Astrocyte (in vitro differentiated cells and primary cell): ENCODE results near the gene FAM151A. TPM values are rescaled to one million over a fixed set of nuclear protein-coding genes. Genes with fewer than 3 reads are reported as not detected.

Source experiments
- DNase-seq: peaks from one replicate; pipeline ENCODE4 v3.0.0-alpha.2; 2010; ENCODE audit warnings: low read depth
- FAIRE-seq: peaks from 2 replicates; lab custom pipeline; 2011; peaks lifted over from hg19 to GRCh38; lab: Jason Lieb, UNC
- H2AFZ ChIP-seq: 2 replicates; pipeline ENCODE4 v1.6.0; 2012; ENCODE audit warnings: low read depth, low read length, inconsistent platforms
- H3K27ac ChIP-seq: 2 replicates; pipeline ENCODE4 v1.5.1; 2011; ENCODE audit warnings: low read depth, low read length, inconsistent platforms
- H3K27me3 ChIP-seq: 2 replicates; pipeline ENCODE4 v1.6.0; 2011; ENCODE audit warnings: low read length, inconsistent platforms; ENCODE audit not compliant: insufficient read depth
- H3K36me3 ChIP-seq: 2 replicates; pipeline ENCODE4 v1.5.1; 2011; ENCODE audit warnings: low read length, inconsistent platforms; ENCODE audit not compliant: insufficient read depth
- H3K4me1 ChIP-seq: 2 replicates; pipeline ENCODE4 v1.5.1; 2011; ENCODE audit warnings: low read length, inconsistent platforms; ENCODE audit not compliant: insufficient read depth
- H3K4me2 ChIP-seq: 2 replicates; pipeline ENCODE4 v1.6.0; 2012; ENCODE audit warnings: low read length, inconsistent platforms
- H3K4me3 ChIP-seq: 2 replicates; pipeline ENCODE4 v1.5.1; 2011; ENCODE audit warnings: low read depth, mild to moderate bottlenecking, low read length, inconsistent platforms; ENCODE audit not compliant: insufficient read depth
- H3K79me2 ChIP-seq: 2 replicates; pipeline ENCODE4 v1.6.0; 2012; ENCODE audit warnings: mild to moderate bottlenecking, low read length, inconsistent platforms; ENCODE audit not compliant: insufficient read depth
- H3K9ac ChIP-seq: 2 replicates; pipeline ENCODE4 v1.6.0; 2012; ENCODE audit warnings: mild to moderate bottlenecking, low read length, inconsistent platforms
- H3K9me3 ChIP-seq: 2 replicates; pipeline ENCODE4 v1.5.1; 2012; ENCODE audit warnings: low read depth, mild to moderate bottlenecking, low read length, inconsistent platforms; ENCODE audit not compliant: insufficient read depth
- H4K20me1 ChIP-seq: 2 replicates; pipeline ENCODE4 v1.6.0; 2012; ENCODE audit warnings: low read length, inconsistent platforms; ENCODE audit not compliant: insufficient read depth
- H3K27ac Mint-ChIP-seq: one replicate; pipeline ENCODE4 v1.8.0; 2021; ENCODE audit warnings: mild to moderate bottlenecking, mixed read lengths; ENCODE audit not compliant: unreplicated experiment
- H3K27me3 Mint-ChIP-seq: one replicate; pipeline ENCODE4 v1.8.0; 2021; ENCODE audit warnings: low read depth, mixed read lengths; ENCODE audit not compliant: unreplicated experiment
- H3K36me3 Mint-ChIP-seq: one replicate; pipeline ENCODE4 v1.8.0; 2021; ENCODE audit warnings: low read depth, mixed read lengths; ENCODE audit not compliant: unreplicated experiment
- H3K4me1 Mint-ChIP-seq: one replicate; pipeline ENCODE4 v1.8.0; 2021; ENCODE audit warnings: low read depth, mixed read lengths; ENCODE audit not compliant: unreplicated experiment
- H3K4me3 Mint-ChIP-seq: one replicate; pipeline ENCODE4 v1.8.0; 2021; ENCODE audit warnings: mild to moderate bottlenecking, moderate library complexity, mixed read lengths; ENCODE audit not compliant: unreplicated experiment
- H3K9me3 Mint-ChIP-seq: one replicate; pipeline ENCODE4 v1.8.0; 2021; ENCODE audit warnings: mild to moderate bottlenecking, mixed read lengths; ENCODE audit not compliant: unreplicated experiment
- EZH2 ChIP-seq: IDR thresholded peaks from 2 replicates; pipeline ENCODE4 v1.6.1; 2012; ENCODE audit warnings: mild to moderate bottlenecking, low read length, inconsistent platforms; ENCODE audit not compliant: insufficient read depth
- total RNA-seq: library from RNA; stranded (reverse); gene quantifications from 2 replicates; pipeline ENCODE4 v1.2.1, GENCODE V29; 2021
- TF ChIP-seq, protein P1 (sequence below): IDR thresholded peaks from 2 replicates; pipeline ENCODE4 v1.5.1; 2011; ENCODE audit warnings: low read depth, mild to moderate bottlenecking, inconsistent platforms, low read length, moderate library complexity; ENCODE audit not compliant: insufficient read depth

Gene FAM151A
- total RNA-seq, 1 donor from 2014 or later = not detected

DNA sequence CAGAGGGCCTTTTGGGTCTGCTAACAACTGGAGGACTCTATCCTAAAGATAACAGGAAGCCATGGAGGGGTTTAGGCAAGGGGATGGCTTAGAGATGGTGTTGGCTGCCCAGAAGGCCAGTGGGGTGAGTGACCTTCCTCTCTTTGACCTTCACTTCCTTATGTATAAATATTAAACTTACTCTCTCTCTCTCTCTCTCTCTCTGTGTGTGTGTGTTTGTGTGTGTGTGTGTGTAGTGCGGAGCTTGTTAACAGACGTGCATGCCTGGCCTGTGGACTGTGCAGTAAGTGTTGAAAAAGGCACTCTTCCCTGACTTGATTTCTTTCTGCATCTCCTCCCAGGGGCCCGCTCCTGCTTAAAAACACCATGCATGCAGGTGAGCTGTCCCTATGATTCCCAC is 28.3 kb upstream of the FAM151A start:
- no peaks in the 10 kb centered on the region for H3K9me3 ChIP-seq

DNA sequence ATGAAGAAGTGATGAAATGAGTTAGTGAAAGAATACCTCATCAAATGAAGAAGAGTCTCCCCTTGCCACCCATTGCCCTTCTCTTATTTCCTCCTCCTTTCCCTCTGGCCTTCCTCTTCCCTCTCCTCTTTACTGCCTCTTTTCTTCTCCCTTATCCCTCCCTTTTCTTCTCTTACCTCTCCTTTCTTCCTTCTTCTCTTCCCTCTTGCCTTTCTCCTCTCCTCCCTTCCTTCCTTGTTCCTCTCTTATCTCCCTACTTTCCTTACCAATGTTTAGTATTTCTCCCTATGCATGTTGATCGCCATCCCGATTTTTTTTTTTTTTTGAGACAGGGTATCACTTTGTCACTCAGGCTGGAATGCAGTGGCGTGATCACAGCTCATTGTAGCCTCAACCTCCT is 27.1 kb upstream of the FAM151A start:
- no peaks in the 10 kb centered on the region for H3K36me3 ChIP-seq
- Mint-ChIP-seq H3K36me3 (no peaks in the 10 kb centered on the region), H3K27me3 (peaks cover 34% of the 10 kb centered on the region), H3K4me3 (no peak overlapping the region), H3K27ac (no peak overlapping the region), H3K9me3 (no peaks in the 10 kb centered on the region), H3K4me1 (peaks cover 8% of the 10 kb centered on the region)
- no peak for TF ChIP-seq EZH2
- TF ChIP-seq, protein P1, sequence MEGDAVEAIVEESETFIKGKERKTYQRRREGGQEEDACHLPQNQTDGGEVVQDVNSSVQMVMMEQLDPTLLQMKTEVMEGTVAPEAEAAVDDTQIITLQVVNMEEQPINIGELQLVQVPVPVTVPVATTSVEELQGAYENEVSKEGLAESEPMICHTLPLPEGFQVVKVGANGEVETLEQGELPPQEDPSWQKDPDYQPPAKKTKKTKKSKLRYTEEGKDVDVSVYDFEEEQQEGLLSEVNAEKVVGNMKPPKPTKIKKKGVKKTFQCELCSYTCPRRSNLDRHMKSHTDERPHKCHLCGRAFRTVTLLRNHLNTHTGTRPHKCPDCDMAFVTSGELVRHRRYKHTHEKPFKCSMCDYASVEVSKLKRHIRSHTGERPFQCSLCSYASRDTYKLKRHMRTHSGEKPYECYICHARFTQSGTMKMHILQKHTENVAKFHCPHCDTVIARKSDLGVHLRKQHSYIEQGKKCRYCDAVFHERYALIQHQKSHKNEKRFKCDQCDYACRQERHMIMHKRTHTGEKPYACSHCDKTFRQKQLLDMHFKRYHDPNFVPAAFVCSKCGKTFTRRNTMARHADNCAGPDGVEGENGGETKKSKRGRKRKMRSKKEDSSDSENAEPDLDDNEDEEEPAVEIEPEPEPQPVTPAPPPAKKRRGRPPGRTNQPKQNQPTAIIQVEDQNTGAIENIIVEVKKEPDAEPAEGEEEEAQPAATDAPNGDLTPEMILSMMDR = no peak
- H3K4me2 ChIP-seq = no peak overlapping the region
- no peak for DNase-seq
- H3K27ac ChIP-seq = no peak overlapping the region
- no peak overlapping the region for H2AFZ ChIP-seq
- no peaks in the 10 kb centered on the region for H3K79me2 ChIP-seq
- FAIRE-seq = no peak
- H3K9ac ChIP-seq = no peak overlapping the region
- peaks cover 10% of the 10 kb centered on the region for H3K27me3 ChIP-seq
- H3K4me1 ChIP-seq = no peaks in the 10 kb centered on the region
- no peaks in the 10 kb centered on the region for H3K9me3 ChIP-seq
- no peak overlapping the region for H3K4me3 ChIP-seq
- no peaks in the 10 kb centered on the region for H4K20me1 ChIP-seq

More for the DNA sequence above, 28.3 kb upstream of the FAM151A start:
- Mint-ChIP-seq H3K4me1 (peaks cover 8% of the 10 kb centered on the region), H3K9me3 (no peaks in the 10 kb centered on the region), H3K4me3 (no peak overlapping the region), H3K36me3 (no peaks in the 10 kb centered on the region), H3K27ac (no peak overlapping the region), H3K27me3 (peaks cover 31% of the 10 kb centered on the region)
- Histone ChIP-seq H3K36me3 (no peaks in the 10 kb centered on the region), H2AFZ (no peak overlapping the region), H4K20me1 (no peaks in the 10 kb centered on the region), H3K4me1 (no peaks in the 10 kb centered on the region), H3K9ac (no peak overlapping the region), H3K79me2 (no peaks in the 10 kb centered on the region), H3K27me3 (peaks cover 10% of the 10 kb centered on the region), H3K27ac (no peak overlapping the region), H3K4me3 (no peak overlapping the region), H3K4me2 (no peak overlapping the region)
- no peak for FAIRE-seq
- TF ChIP-seq EZH2 = no peak
- TF ChIP-seq, protein P1 = no peak
- DNase-seq = no peak

DNA sequence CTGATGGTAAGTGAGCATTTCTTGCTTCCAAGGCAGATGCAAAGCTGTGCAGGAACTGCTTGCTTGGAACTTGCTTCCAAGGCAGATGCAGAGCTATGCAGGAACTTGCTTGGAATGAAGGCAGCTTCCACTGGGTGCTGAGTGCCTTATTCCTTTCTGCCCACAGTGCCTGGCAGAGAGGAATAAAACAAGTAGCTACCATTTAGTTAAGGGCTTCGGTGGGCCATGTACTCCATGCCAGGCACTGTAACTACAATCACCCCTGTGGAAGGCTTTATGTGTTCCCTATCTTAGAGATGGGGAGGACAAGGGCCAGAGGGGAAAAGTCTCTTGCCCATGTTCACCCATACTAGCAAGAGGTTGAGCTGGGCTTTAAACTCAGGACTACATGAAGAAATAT is 26.6 kb upstream of the FAM151A start:
- no peaks in the 10 kb centered on the region for H3K36me3 Mint-ChIP-seq

More for the DNA sequence above, 26.6 kb upstream of the FAM151A start:
- no peak for TF ChIP-seq EZH2
- TF ChIP-seq, protein P1 = no peak
- Mint-ChIP-seq H3K9me3 (peaks cover 5% of the 10 kb centered on the region), H3K27ac (no peak overlapping the region), H3K4me3 (no peak overlapping the region), H3K27me3 (peaks cover 34% of the 10 kb centered on the region), H3K4me1 (peaks cover 8% of the 10 kb centered on the region)
- FAIRE-seq (no peak), DNase-seq (no peak)
- no peaks in the 10 kb centered on the region for H3K36me3 ChIP-seq
- no peak overlapping the region for H3K9ac ChIP-seq
- H3K4me3 ChIP-seq = no peak overlapping the region
- H4K20me1 ChIP-seq = no peaks in the 10 kb centered on the region
- H3K27ac ChIP-seq = no peak overlapping the region
- no peaks in the 10 kb centered on the region for H3K9me3 ChIP-seq
- H3K79me2 ChIP-seq = no peaks in the 10 kb centered on the region
- peaks cover 10% of the 10 kb centered on the region for H3K27me3 ChIP-seq
- H3K4me1 ChIP-seq = no peaks in the 10 kb centered on the region
- no peak overlapping the region for H2AFZ ChIP-seq
- H3K4me2 ChIP-seq = no peak overlapping the region
